OCI-LY3 (cell line): ENCODE data around the gene OLA1.

Source experiments
- H2AFZ ChIP-seq: fragments of 200-600, 300-600 bp; shearing (Covaris generic); 2 replicates; pipeline ENCODE4 v1.6.0; 2014; ENCODE audit warnings: antibody characterized with exemption, low read depth, low read length
- H3K27ac ChIP-seq: fragments of 200-600, 300-600 bp; sonication (generic); 2 replicates; pipeline ENCODE4 v1.5.1; 2014; ENCODE audit warnings: mild to moderate bottlenecking, low read length, moderate library complexity, mixed read lengths
- H3K27me3 ChIP-seq: fragments of 200-600, 300-600 bp; sonication (generic); 2 replicates; pipeline ENCODE4 v1.6.1; 2014; ENCODE audit warnings: low read depth, low read length, mixed read lengths
- H3K36me3 ChIP-seq: fragments of 200-600, 300-600 bp; sonication (generic); replicated peaks from 2 replicates; pipeline ENCODE3; 2014; ENCODE audit warnings: low read depth, low read length, mixed read lengths
- H3K4me1 ChIP-seq: fragments of 300-600, 200-600 bp; sonication (generic); 2 replicates; pipeline ENCODE4 v1.6.1; 2014; ENCODE audit warnings: low read length, mixed read lengths
- H3K4me2 ChIP-seq: fragments of 200-600, 300-600 bp; sonication (generic); 2 replicates; pipeline ENCODE4 v1.6.1; 2014; ENCODE audit warnings: low read length, mixed read lengths
- H3K4me3 ChIP-seq: fragments of 300-600, 200-600 bp; sonication (generic); 2 replicates; pipeline ENCODE4 v1.5.1; 2014; ENCODE audit warnings: antibody characterized with exemption, mild to moderate bottlenecking, low read length, moderate library complexity
- H3K79me2 ChIP-seq: fragments of 300-600, 200-600 bp; shearing (Covaris generic); 2 replicates; pipeline ENCODE4 v1.6.1; 2014; ENCODE audit warnings: mild to moderate bottlenecking, low read length, mixed read lengths
- H3K9ac ChIP-seq: fragments of 300-600, 200-600 bp; shearing (Covaris generic); 2 replicates; pipeline ENCODE4 v1.6.0; 2014; ENCODE audit warnings: mild to moderate bottlenecking, low read length, moderate library complexity
- H3K9me3 ChIP-seq: fragments of 200-600, 300-600 bp; shearing (Covaris generic); 2 replicates; pipeline ENCODE4 v1.6.1; 2014; ENCODE audit warnings: low read length, mixed read lengths; ENCODE audit not compliant: insufficient read depth
- H4K20me1 ChIP-seq: fragments of 200-600, 300-600 bp; sonication (generic); 2 replicates; pipeline ENCODE4 v1.6.1; 2016; ENCODE audit warnings: low read length, mixed read lengths; ENCODE audit not compliant: insufficient read depth
- CTCF ChIP-seq: fragments of 200-600, 300-600 bp; sonication (generic); IDR thresholded peaks from 2 replicates; pipeline ENCODE4 v1.5.1; 2014; ENCODE audit warnings: antibody characterized with exemption, low read length, low read depth
- EZH2phosphoT487 ChIP-seq: fragments of 200-600 bp; shearing (Covaris generic); IDR thresholded peaks from 2 replicates; pipeline ENCODE4 v1.6.1; 2018; ENCODE audit warnings: antibody characterized with exemption, mixed run types, low read depth

OLA1 gene

GRCh38 chr2:174059178-174059883 lies 189.0 kb downstream of the OLA1 start:
- no peaks in the 10 kb centered on the region for H4K20me1 ChIP-seq
- peaks cover 27% of the 10 kb centered on the region for H3K4me1 ChIP-seq
- no peak overlapping the region for H2AFZ ChIP-seq
- no peak overlapping the region for H3K9ac ChIP-seq
- 0 out of 2 replicates have a peak overlapping the region, but pooled peaks have one; percentile 12 for H3K27ac ChIP-seq
- H3K4me2 ChIP-seq = peak overlapping the region; percentile 58
- H3K27me3 ChIP-seq = peaks cover 12% of the 10 kb centered on the region; the same call in 1 of the 2 replicates
- no peaks in the 10 kb centered on the region for H3K79me2 ChIP-seq
- H3K36me3 ChIP-seq = peaks cover 4% of the 10 kb centered on the region
- TF ChIP-seq EZH2phosphoT487 = no peak
- 0 out of 2 replicates have a peak, but pooled peaks cover 3% of the 10 kb centered on the region for H3K9me3 ChIP-seq
- H3K4me3 ChIP-seq = peak overlapping the region; percentile 18; the same call in 1 of the 2 replicates

DNA sequence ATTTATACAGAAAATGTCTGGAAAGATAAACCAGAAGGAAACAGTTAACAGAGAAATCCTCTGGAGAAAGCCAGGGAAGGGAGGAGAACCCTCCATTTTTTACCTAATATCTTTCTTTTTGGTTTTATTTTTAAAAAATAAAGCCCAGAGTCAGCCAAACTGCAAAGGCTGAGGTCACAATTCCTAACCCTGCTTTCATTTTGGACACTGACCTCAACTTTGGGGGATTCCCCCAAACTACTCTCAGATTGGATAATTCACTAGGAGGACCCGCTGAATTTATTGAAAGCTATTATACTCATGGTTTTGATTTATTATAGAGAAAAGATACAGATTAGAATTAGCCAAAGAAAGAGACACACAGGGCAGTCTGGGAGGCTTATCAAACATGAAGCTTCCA lies 189.9 kb downstream of the OLA1 start:
- Histone ChIP-seq H3K4me3 (no peak overlapping the region), H3K9me3 (0 out of 2 replicates have a peak, but pooled peaks cover 3% of the 10 kb centered on the region), H3K27ac (no peak overlapping the region), H3K9ac (no peak overlapping the region), H2AFZ (no peak overlapping the region), H3K36me3 (peaks cover 4% of the 10 kb centered on the region), H3K4me1 (peaks cover 27% of the 10 kb centered on the region), H4K20me1 (no peaks in the 10 kb centered on the region), H3K27me3 (peaks cover 12% of the 10 kb centered on the region; the same call in 1 of the 2 replicates), H3K79me2 (no peaks in the 10 kb centered on the region), H3K4me2 (no peak overlapping the region)
- TF ChIP-seq CTCF (no peak), EZH2phosphoT487 (no peak)

GRCh38 chr2:174058026-174058425 lies 190.3 kb downstream of the OLA1 start:
- peaks cover 4% of the 10 kb centered on the region for H3K36me3 ChIP-seq
- no peak overlapping the region for H3K4me3 ChIP-seq
- TF ChIP-seq EZH2phosphoT487 (no peak), CTCF (no peak)
- 0 out of 2 replicates have a peak, but pooled peaks cover 3% of the 10 kb centered on the region for H3K9me3 ChIP-seq
- H3K79me2 ChIP-seq = no peaks in the 10 kb centered on the region
- H4K20me1 ChIP-seq = no peaks in the 10 kb centered on the region
- no peak overlapping the region for H3K27ac ChIP-seq
- no peak overlapping the region for H2AFZ ChIP-seq
- peaks cover 12% of the 10 kb centered on the region; the same call in 1 of the 2 replicates for H3K27me3 ChIP-seq
- H3K4me1 ChIP-seq = peaks cover 27% of the 10 kb centered on the region
- no peak overlapping the region for H3K9ac ChIP-seq
- no peak overlapping the region for H3K4me2 ChIP-seq

DNA sequence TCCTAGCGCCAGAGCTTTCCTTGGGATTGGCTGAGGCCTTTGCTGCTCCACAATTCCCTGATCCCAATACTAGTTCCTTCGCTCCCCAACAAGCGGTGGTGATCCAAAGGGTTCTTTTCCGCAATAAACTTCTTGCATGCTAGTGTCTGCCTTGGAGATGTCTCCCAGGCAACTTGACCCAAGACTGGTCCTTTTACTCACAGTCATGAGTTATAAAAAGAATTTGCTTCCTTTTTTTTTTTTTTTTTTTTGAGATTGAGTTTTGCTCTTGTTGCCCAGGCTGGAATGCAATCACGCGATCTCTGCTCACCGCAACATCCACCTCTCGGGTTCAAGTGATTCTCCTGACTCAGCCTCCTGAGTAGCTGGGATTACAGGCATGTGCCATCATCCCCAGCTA lies 193.4 kb downstream of the OLA1 start:
- H3K27me3 ChIP-seq = 0 out of 2 replicates have a peak, but pooled peaks cover 2% of the 10 kb centered on the region
- H3K4me2 ChIP-seq = no peak overlapping the region
- no peak overlapping the region for H3K9ac ChIP-seq
- no peaks in the 10 kb centered on the region for H4K20me1 ChIP-seq
- H3K9me3 ChIP-seq = 0 out of 2 replicates have a peak, but pooled peaks cover 3% of the 10 kb centered on the region
- peaks cover 11% of the 10 kb centered on the region for H3K4me1 ChIP-seq
- no peak overlapping the region for H2AFZ ChIP-seq
- no peaks in the 10 kb centered on the region for H3K79me2 ChIP-seq
- no peak overlapping the region for H3K27ac ChIP-seq
- peaks cover 4% of the 10 kb centered on the region for H3K36me3 ChIP-seq
- no peak overlapping the region for H3K4me3 ChIP-seq
- TF ChIP-seq CTCF (no peak), EZH2phosphoT487 (no peak)
